Measurements from ENCODE around the gene EFCAB8. TPM values are rescaled to one million over a fixed set of nuclear protein-coding genes. Genes with fewer than 3 reads are reported as not detected.

The EFCAB8 gene
- total RNA-seq, 1 experiment from 2014 or later: 0.09 TPM

- no peak overlapping the region for H3K23ac ChIP-seq (ENCODE audit: insufficient read length, low read depth, low read length)
- no peak overlapping the region for H2AK5ac ChIP-seq (ENCODE audit: insufficient read length, low read length)
- no peak overlapping the region for H4K91ac ChIP-seq (ENCODE audit: insufficient read length, low read depth, low read length)
- H3K4me1 ChIP-seq (ENCODE audit: insufficient read depth, low read length): no peaks in the 10 kb centered on the region
- no peak overlapping the region for H3K27ac ChIP-seq (ENCODE audit: insufficient read length, low read depth, low read length)
- H3K27ac Mint-ChIP-seq: no peak overlapping the region
- H4K20me1 ChIP-seq (ENCODE audit: control insufficient read depth, insufficient read depth, insufficient read length): no peaks in the 10 kb centered on the region
- no peak overlapping the region for H4K8ac ChIP-seq (replicated peaks; ENCODE audit: insufficient read length, low read depth, low read length)
- peaks cover 14 to 15% of the 10 kb centered on the region in 2 experiments for H3K9me3 Mint-ChIP-seq
- no peak for DNase-seq
- H3K79me2 ChIP-seq (ENCODE audit: insufficient read depth, low read length): no peaks in the 10 kb centered on the region
- no peak overlapping the region for H3K9ac ChIP-seq (ENCODE audit: extremely low read depth, insufficient read length, low read length)
- H2BK12ac ChIP-seq (ENCODE audit: insufficient read length, low read depth, low read length): no peak overlapping the region
- H3K23me2 ChIP-seq (ENCODE audit: insufficient read length, low read depth, low read length, poor library complexity, severe bottlenecking): no peaks in the 10 kb centered on the region
- no peaks in the 10 kb centered on the region for H3K4me1 Mint-ChIP-seq
- no peak overlapping the region for H4K5ac ChIP-seq (ENCODE audit: insufficient read length, low read depth, low read length)
- no peaks in the 10 kb centered on the region for H3K27me3 ChIP-seq (ENCODE audit: insufficient read depth, low read length)
- H3K9me3 ChIP-seq (ENCODE audit: control insufficient read depth, low read depth, low read length): no peaks in the 10 kb centered on the region
- H2BK20ac ChIP-seq (ENCODE audit: low read depth, low read length, poor library complexity, severe bottlenecking): no peak overlapping the region
- H2BK5ac ChIP-seq (ENCODE audit: insufficient read length, low read length): no peak overlapping the region
- no CpG with 5 or more reads among the region's 12 CpGs for WGBS (ENCODE audit: extremely low coverage, insufficient read length, low lambda C conversion rate)
- no peak overlapping the region for H2BK15ac ChIP-seq (ENCODE audit: low read depth, low read length)
- H3K27me3 Mint-ChIP-seq (ENCODE audit: low read depth): peaks cover 4% of the 10 kb centered on the region
- H3K36me3 Mint-ChIP-seq (ENCODE audit: insufficient read depth in 1 of 3, low read depth in 3 of 3): no peaks in the 10 kb centered on the region; a peak in 3 of 7 replicates
- no peak overlapping the region for H3K4me2 ChIP-seq (ENCODE audit: insufficient read depth, insufficient read length, low read length)
- no peak overlapping the region for H3K18ac ChIP-seq (ENCODE audit: insufficient read length, low read depth, low read length)
- no peaks in the 10 kb centered on the region for H3K79me1 ChIP-seq (ENCODE audit: insufficient read depth, low read depth, low read length, poor library complexity, severe bottlenecking)
- TF ChIP-seq, protein P1, sequence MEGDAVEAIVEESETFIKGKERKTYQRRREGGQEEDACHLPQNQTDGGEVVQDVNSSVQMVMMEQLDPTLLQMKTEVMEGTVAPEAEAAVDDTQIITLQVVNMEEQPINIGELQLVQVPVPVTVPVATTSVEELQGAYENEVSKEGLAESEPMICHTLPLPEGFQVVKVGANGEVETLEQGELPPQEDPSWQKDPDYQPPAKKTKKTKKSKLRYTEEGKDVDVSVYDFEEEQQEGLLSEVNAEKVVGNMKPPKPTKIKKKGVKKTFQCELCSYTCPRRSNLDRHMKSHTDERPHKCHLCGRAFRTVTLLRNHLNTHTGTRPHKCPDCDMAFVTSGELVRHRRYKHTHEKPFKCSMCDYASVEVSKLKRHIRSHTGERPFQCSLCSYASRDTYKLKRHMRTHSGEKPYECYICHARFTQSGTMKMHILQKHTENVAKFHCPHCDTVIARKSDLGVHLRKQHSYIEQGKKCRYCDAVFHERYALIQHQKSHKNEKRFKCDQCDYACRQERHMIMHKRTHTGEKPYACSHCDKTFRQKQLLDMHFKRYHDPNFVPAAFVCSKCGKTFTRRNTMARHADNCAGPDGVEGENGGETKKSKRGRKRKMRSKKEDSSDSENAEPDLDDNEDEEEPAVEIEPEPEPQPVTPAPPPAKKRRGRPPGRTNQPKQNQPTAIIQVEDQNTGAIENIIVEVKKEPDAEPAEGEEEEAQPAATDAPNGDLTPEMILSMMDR (conservative IDR thresholded peaks at IDR 0.05): no peak
- H2AFZ ChIP-seq (ENCODE audit: low read length): no peak overlapping the region
- H3K14ac ChIP-seq (ENCODE audit: insufficient read depth, low read length): no peak overlapping the region
- no peak overlapping the region for H3T11ph ChIP-seq (ENCODE audit: low read length)
- no peak overlapping the region for H2BK120ac ChIP-seq (ENCODE audit: low read depth, low read length, poor library complexity, severe bottlenecking)
- no peak overlapping the region for H3K56ac ChIP-seq (ENCODE audit: insufficient read length, low read depth, low read length)
- H3K4ac ChIP-seq (ENCODE audit: low read depth, low read length): no peak overlapping the region
- H3K4me3 Mint-ChIP-seq: no peak overlapping the region
Measured at GRCh38 chr20:32920066-32920465, 61.3 kb downstream of the EFCAB8 start.

Measured in H9 (cell line).